Measurements from ENCODE around the gene DNLZ.

DNA sequence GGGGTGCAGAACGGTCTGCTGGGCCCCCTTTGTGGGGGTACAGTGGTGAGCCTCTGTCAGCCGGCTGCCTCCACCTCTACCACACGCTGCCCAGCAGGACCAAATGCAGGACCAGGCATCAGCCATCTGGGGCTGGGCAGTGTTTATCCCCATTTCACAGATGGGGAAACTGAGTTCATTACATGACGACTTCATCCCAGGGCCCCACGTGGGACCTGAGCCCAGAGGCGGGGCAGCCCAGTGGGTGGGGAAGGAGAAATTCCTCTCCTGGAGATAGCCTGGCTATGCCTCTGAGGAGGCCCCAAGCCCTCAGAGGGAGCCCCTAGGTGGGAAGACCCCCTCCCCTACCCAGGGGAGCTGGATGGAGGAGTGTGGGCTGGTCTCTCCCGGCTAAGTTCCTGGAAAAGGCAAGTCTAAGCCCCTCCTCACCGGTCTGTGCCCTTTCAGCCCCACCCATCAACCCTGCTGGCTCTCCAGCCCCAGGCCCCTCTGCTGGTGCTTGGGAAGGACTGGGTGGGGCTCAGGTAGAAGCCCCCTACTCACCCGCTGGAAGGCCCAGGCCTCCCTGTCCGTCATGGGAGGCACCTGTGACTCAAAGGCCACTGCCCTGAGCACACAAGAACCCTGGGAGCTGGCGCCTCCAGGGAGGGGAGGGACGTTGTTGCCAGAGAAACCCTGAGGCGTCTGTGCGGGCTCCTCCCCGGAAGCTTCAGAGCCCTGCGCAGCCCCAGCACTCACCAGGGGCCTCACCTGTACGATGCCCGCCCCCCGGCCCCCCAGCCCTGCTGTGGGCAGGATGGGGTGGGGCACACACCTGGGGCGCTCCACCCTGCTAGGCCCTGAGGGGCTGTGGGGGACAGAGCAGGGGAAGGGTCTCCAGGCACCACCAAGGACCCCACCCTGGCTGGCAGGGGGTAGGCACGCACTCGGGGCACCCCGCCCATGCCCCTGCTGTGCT is 52.2 kb downstream of the DNLZ start:
- TF ChIP-seq, protein P1, sequence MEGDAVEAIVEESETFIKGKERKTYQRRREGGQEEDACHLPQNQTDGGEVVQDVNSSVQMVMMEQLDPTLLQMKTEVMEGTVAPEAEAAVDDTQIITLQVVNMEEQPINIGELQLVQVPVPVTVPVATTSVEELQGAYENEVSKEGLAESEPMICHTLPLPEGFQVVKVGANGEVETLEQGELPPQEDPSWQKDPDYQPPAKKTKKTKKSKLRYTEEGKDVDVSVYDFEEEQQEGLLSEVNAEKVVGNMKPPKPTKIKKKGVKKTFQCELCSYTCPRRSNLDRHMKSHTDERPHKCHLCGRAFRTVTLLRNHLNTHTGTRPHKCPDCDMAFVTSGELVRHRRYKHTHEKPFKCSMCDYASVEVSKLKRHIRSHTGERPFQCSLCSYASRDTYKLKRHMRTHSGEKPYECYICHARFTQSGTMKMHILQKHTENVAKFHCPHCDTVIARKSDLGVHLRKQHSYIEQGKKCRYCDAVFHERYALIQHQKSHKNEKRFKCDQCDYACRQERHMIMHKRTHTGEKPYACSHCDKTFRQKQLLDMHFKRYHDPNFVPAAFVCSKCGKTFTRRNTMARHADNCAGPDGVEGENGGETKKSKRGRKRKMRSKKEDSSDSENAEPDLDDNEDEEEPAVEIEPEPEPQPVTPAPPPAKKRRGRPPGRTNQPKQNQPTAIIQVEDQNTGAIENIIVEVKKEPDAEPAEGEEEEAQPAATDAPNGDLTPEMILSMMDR (IDR thresholded peaks at IDR 0.05) = no peak
- TF ChIP-seq POLR2A (IDR thresholded peaks at IDR 0.05) = no peak
